Measurements from ENCODE around the gene MPPED2.

DNA sequence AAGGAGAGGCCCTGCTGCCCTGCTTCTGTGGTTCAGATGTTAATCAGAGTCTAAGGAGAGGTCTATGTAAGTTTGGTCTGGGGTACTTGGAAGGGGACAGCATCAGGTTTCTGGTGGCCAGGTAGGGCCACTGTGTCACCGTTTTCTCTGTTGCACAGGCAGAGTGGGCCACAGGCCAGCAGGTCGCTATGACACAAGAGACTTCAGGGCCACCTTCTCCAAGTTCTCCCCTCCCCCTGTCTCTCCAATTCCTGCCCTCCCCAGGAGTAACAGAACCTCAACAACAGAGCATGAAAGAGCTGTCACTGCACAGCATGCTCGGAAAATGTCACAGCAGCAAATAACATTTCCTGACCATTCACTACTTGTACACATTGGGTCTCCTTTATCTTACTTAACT is 58.6 kb downstream of the MPPED2 start:
- TF ChIP-seq CTBP1 (IDR thresholded peaks at IDR 0.05; ENCODE audit: borderline replicate concordance) (no peak), LEF1 (IDR thresholded peaks at IDR 0.05; ENCODE audit: borderline replicate concordance) (no peak), ARNT (IDR thresholded peaks at IDR 0.05) (no peak), ELF4 (IDR thresholded peaks at IDR 0.05) (no peak), FOXK2 (IDR thresholded peaks at IDR 0.05) (no peak), TARDBP (IDR thresholded peaks at IDR 0.05) (no peak), L3MBTL2 (conservative IDR thresholded peaks at IDR 0.05) (no peak), HDGF (IDR thresholded peaks at IDR 0.05; ENCODE audit: borderline replicate concordance) (no peak), SUZ12 (IDR thresholded peaks at IDR 0.05) (no peak), SP1 (IDR thresholded peaks at IDR 0.05) (no peak)
